ENCODE results near the gene PRMT5. TPM values are rescaled to one million over a fixed set of nuclear protein-coding genes. Genes with fewer than 3 reads are reported as not detected.

PRMT5 gene
- total and polyA plus RNA-seq, 2 donors (not counting 3 experiments of a cell fraction or from before 2014, with no cell fraction given), result 73.1 to 197 TPM

DNA sequence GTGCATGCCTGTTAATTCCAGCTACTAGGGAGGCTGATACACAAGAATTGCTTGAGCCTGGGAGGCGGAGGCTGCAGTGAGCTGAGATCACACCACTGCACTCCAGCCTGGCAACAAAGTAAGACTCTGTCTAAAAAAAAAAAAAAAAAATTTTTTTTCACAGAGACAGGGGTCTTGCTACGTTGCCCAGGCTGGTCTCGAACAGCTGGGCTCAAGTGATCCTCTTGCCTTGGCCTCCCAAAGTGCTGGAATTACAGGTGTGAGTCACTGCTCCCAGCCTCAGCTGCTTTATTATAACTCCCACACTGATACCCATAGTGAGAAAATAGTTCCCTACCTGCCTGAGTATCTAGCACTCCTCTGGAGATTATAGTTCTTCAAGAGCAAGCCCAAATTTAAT is 16.5 kb upstream of the PRMT5 start:
- Histone ChIP-seq H3K4me1 (ENCODE audit: control insufficient read depth, extremely low read depth, insufficient read depth, low read length) (no peaks in the 10 kb centered on the region), H3K79me2 (ENCODE audit: control insufficient read depth, insufficient read depth, low read length) (no peaks in the 10 kb centered on the region), H2AFZ (ENCODE audit: low read depth, low read length) (no peak overlapping the region), H3K27ac (ENCODE audit: insufficient read depth, low read depth, low read length) (no peak overlapping the region), H3K27me3 (ENCODE audit: control insufficient read depth in 2 of 2, insufficient read depth in 2 of 2, low read length in 2 of 2) (no peaks in the 10 kb centered on the region), H3K9ac (replicated peaks; ENCODE audit: extremely low read depth, insufficient read depth, low read length) (no peak overlapping the region), H4K20me1 (replicated peaks; ENCODE audit: control insufficient read depth, extremely low read depth, insufficient read depth, low read length) (no peaks in the 10 kb centered on the region), H3K4me2 (ENCODE audit: insufficient read depth, low read length) (no peak overlapping the region), H3K9me3 (replicated peaks; ENCODE audit: control insufficient read depth, insufficient read depth, low read length) (no peaks in the 10 kb centered on the region), H3K4me3 (replicated peaks in 1 of 3; ENCODE audit: insufficient read depth in 1 of 3, low read depth in 1 of 3, low read length in 3 of 3) (no peak overlapping the region), H3K36me3 (ENCODE audit: control insufficient read depth in 2 of 2, extremely low read depth in 1 of 2, insufficient read depth in 2 of 2, low read length in 2 of 2) (peaks cover 5 to 10% of the 10 kb centered on the region in 2 experiments), H3K9me1 (replicated peaks; ENCODE audit: control insufficient read depth, extremely low read depth, insufficient read depth, low read length) (no peaks in the 10 kb centered on the region)
- FAIRE-seq (no peak), DNase-seq (ENCODE audit: low read depth, low spot score) (no peak)
- intact Hi-C loops (cut with micrococcal nuclease), result no loop called here
- BruUV-seq (replicated peaks), result no TSS peak
- ChIA-PET CTCF (interaction anchor here (0.8 to 8.2 kb wide), 4 partner anchors 15 to 41 kb away, joined by 3 to 46 read pairs (median 5); partner anchors contain the start of gene PRMT5), POLR2A (interaction anchor here (1.7 kb wide), 1 partner anchor 10 kb away, joined by 6 read pairs; no protein-coding TSS in a partner anchor)
- TF ChIP-seq, protein P1, sequence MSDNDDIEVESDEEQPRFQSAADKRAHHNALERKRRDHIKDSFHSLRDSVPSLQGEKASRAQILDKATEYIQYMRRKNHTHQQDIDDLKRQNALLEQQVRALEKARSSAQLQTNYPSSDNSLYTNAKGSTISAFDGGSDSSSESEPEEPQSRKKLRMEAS (IDR thresholded peaks at IDR 0.05; ENCODE audit: insufficient read depth, insufficient read length), result no peak
- no peak for TF ChIP-seq POLR2AphosphoS5 (IDR thresholded peaks at IDR 0.05; ENCODE audit: insufficient read depth, low read depth, low read length)
- no peak for TF ChIP-seq EZH2 (IDR thresholded peaks at IDR 0.05; ENCODE audit: borderline replicate concordance, low read depth, low read length, severe bottlenecking)
- TF ChIP-seq CTCF (IDR thresholded peaks at IDR 0.05; ENCODE audit: extremely low read depth in 1 of 2, insufficient read depth in 1 of 2, low read depth in 1 of 2, low read length in 2 of 2), result no peak
- no peak for TF ChIP-seq GATA2 (IDR thresholded peaks at IDR 0.05; ENCODE audit: insufficient read depth, insufficient read length, low read depth, low read length)
- TF ChIP-seq JUN (IDR thresholded peaks at IDR 0.05; ENCODE audit: borderline replicate concordance, insufficient read depth, insufficient read length, low read depth), result no peak
- no peak for TF ChIP-seq FOS (IDR thresholded peaks at IDR 0.05; ENCODE audit: borderline replicate concordance, insufficient read depth, low read length)
- no peak for TF ChIP-seq POLR2A (IDR thresholded peaks at IDR 0.05; ENCODE audit: low read depth, low read length)
- no peak for TF ChIP-seq MYC (IDR thresholded peaks at IDR 0.05; ENCODE audit: low read depth, low read length)
- dilution Hi-C loops (cut with MboI; ENCODE audit: extremely low pct_ligation_motif_present, low sequenced_read_pairs), result no loop called here

Data from endothelial cell of umbilical vein (primary cell).